ENCODE measurements around the gene SUSD6.
A peak's percentile ranks its signal among the peaks of the same experiment; 100 is the strongest.

Gene SUSD6

DNA sequence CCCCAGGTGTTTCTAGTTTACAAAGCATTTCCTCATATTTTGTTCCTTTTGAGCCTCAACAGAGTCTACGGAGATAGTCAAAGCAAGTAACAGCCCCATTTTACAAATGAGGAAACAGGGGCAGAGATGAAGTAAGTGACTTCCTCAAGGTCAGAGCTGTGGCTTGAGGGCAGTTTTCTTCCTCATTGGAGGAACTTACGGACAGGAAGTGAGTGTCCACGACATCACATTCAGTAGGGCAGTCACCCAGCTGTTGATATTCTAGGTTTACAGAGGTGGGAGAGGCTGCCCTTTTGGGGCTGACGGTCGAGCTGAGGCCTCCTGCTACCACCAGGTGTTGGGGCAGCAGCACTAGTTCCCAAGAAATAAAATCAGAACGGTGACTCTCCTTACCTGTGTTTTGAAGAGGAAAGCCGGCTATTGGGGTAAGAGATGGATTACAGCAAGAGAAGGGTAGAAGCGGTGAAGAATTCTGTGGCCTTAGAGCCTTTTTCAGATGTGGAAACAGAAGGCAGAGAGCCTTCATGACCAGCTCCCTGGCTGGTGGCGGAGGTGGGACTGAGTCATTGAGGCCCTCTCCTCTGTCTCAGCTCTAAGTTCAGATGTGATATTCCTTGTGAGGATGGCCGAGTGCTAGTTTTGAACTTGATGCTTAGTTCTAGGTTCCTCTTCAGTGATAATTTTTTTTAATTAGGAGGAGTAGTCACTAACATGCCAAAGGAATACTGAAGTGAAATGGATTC lies 41.7 kb downstream of the SUSD6 start:
- no peak for DNase-seq

DNA sequence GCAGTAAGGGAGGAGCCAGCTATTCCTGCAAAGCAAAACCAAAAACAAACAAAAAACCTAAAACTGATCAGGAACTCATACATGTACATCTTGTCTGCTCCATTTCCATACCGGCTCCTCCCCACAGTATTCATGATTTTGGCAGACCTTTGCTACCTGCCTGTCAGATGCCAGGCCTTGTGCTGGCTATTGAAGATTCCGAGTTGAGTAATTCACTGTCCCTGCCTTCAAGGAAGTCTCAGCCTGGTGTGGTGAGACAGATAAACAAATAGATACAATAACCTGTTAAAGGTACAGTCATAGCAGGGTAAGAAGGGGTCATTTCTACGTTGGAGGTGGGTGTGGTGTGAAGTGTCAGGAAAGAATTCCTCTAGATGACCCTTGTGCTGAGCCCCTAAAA lies 42.7 kb downstream of the SUSD6 start:
- no peak for DNase-seq

DNA sequence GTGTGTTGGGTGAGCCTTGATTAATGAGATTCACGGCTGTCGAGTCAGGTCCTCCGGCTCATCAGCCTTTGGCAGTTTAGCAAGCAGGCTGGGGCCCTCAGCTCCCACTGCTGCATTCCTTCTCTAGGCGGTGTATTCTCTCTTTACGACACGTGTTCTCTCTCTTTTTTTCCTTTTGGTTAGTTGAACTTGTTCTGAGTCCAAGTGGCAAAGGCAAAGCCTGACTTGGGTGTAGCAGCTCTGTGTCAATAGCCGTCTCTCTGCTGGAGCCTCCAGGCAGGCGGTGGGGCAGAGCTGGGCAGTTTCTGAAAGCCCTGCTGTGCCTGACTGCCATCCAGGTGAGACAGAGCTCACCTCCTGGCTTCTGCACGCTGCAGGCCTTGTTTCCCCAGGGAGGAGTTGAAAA lies 46.6 kb downstream of the SUSD6 start:
- DNase-seq = no peak

DNA sequence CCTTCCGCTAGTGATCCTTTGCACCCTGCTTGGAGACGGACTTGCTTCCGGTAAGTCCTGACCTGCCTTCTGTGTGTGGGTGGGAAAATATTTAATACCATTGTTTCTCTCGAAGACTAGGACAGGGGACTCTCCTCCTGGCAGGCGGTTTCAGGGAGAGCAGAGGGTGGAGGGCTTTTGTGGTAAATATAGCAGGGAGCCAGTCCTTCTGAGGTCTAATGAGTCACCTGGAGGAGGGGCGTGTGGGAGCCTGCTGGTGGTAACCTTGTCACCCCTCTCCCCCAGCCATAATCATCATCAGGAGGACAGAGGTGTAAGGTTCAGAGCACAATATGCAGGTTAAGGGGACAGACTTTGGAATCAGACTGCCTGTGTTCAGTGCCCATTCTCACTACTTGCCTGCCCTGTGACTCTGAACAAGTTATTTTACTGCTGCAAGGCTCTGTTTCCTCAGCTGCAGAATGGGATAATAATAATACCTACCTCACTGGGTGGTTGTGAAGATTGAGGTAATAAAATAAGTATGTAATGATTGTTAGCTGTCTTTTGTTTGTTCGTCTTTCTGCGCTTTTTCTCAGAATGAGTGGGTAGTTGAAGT lies 47.4 kb downstream of the SUSD6 start:
- peak in 1 of 2 experiments; percentile 61 for DNase-seq

DNA sequence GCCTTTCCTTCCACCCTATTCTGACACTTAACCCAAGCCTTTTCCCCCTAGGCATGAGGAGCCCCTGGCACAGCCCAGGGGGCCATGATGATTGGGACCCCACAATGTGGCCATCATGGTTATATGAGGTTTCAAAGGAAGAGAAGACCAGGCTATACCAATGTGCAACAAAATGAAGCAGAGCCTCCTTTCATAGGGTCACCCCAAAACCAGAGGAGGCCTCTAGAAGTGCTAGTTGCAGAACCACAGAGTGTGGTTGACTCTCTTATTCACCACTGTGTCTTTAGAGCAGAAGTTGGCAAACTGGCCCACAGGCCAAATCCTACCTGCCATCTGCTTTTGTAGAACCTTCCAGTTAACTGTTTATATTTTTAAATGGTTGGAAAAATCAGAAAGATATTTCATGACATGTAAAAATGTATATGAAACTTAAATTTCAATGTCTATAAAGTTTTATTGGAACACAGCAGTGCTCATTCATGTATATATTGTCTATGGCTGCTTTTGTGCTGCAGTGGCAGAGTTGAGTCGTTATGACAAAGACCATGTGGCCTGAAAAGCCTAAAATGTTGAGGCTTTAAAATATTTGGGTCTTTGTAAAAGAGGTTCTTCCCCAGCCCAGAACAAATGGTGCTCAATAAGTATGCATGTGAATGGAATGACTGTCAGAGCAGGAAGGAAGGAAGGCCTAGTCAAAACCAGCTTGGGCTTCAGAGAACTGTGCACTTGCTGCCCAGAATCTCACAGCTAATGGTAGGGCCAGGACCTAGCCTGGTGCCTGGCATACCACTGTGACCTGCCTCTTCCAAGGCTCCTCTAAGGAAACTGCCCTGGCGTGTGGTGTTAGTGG lies 49.2 kb downstream of the SUSD6 start:
- no peak for DNase-seq

DNA sequence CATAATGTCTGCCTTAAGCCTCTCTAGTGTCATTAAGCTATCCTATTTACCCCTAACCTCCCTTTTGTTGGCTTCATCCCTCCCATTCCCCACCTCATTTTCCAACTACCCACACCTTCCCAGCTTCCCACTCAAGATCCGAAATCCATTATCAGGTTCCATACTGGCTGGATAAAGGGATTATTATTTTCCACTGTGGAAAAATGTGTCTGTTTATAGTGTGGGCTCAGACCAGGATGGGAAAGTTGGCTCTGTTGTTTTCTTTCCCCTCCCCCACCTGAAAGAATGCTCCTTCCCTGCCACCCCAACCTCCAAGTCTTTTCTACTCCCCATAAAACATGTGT lies 49.8 kb downstream of the SUSD6 start:
- no peak for DNase-seq

DNA sequence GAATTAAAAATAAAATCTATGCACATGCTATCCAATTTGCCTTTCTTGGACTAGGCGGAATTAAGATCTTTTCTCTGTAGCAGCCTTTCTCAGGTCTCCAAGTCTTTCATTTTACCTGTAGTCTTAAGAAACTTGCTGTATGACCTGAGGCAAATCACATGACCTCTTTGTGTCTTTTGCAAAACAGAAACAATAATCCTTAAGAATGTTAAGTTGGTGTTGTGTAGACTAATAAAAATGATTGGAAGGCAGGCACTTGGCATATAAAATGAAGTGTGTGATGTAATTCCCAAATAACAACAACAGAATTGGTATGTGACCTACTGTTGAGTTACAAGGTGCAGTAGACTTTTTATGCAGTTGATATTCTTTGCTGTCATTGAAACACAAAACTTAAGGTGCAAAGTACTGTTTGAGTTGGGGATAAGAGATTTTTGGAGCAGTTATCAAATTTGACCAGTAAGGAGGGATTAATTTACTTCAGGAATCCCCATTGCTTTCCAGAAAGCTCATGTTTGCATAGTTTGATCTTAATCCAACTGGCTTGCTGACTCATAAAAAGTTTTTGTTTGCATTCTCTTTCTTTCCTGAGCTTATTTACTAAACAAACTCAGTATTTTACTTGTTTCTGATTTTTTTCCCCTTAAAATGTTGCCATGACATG lies 51.4 kb downstream of the SUSD6 start:
- DNase-seq = no peak

DNA sequence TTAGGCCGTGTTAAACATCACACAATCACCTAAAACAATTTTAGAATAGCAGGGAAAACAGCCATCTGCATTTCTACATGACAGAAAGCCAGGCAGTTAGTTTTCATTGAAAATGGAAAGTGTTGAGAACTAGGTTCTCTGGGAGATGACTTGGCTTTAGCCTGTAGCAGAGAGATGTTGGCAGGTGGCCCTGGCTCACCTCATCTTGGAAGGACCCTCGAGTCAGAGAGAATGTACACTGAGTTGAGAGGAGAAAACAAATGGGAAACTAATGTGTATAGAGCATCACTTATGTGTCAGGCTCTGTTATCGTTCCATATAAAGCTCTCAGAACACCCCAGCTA lies 51.9 kb downstream of the SUSD6 start:
- DNase-seq = no peak

DNA sequence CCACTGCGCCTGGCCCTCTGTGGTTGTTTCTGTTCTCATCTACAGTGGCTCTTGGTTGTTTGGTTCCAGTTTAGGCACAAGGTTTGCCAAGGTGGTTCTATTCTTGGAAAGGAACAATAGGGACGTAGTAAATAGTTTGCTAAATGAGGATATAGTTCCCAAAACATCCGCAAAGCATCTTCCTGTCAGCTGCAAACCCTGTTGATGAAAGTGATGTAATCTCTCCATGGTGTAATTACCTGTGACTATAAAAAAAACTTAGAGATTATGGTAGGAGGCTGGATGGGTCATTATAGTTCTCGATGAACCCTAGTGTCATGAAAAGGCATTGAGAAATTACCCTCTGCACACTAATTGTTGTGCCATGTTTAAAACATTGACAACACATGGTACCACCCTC lies 52.9 kb downstream of the SUSD6 start:
- DNase-seq = no peak

DNA sequence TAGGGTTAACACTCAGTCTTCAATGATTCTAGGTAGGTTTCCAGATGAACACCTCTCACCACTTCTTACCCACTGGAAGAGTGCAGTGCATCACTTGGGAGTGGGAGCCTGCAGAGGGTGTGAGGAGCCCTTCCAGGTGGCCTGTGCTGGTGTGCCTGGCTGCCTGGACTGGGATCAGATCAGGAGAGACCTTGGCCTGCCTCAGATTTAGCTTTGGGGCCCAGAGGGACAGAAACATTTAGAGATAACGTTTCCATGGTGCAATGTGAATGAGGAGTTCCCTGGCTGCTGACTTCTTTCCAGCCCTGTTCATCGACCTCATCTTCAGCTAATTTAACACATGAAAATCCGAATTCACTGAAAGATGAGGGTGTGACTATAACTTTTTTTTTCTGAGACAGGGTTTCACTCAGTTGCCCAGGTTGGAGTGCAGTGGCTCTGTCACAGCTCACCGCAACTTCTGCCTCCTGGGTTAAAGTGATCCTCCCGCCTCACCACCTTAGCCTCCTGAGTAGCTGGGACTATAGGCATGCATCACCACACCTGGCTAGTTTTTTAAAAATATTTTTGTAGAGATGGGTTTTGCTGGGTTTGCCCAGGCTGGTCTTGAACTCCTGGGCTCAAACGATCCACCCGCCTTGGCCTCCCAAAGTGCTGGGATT lies 53.6 kb downstream of the SUSD6 start:
- DNase-seq = no peak

DNA sequence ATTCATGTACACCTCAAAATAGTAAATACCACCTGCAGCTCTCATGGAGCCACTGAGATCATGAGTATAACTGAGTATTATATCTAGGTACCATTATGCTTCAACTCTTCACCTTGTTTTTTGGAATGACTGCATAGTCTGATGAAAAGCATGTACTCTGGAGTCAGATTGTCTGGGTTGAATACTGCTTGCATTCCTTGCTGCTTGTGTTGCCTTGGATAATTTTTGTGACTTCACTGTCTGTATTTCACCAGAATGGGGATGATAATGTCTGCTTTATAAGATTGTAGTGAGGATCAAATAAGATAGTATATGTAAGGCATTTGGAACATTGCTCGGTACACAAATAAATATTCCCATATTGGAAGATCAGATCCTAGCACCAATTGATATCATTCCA lies 54.2 kb downstream of the SUSD6 start:
- DNase-seq = no peak

DNA sequence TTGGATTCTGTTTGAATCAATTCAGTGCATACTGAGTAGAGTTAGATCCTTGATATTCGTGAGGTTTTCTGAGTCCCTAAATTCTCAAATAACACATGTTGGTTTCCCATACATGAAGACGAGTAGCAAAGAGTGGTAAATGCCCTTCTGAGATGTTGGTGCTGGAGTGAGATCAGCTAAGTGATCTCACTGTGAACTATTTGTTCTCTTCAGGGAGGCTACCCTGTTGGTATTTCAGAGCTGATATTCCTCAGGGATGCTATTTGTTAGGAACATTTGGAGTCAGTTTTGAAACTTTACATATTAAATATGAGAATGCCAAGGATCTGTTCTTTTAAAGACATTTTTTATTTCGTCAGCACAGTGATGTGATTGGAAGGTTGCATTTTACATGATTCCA lies 54.7 kb downstream of the SUSD6 start:
- DNase-seq = no peak

DNA sequence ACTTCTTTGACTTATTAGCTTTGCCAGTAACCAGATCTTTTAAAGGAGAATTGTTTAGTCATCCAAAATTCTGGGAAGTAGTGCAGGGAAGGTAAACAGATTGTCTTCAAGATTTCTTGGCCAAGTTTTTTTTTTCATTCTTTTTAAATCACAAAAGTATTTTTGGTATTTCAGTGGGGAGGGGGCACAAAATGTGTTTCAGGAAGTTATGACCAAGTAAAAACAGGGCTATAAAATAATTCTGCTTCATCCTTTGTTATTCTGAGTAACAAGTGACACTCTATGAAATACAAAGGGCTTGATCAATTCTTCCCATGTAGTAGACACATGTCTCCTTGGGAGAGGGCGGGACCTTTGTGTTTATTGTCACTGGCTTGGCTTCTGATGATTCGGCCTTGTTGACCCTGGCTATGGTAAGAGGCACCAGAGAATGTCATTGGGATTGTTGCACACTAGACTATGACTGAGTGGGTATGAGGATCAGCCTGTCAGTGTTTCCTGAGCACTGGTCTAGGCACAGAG lies 55.4 kb downstream of the SUSD6 start:
- no peak for DNase-seq

DNA sequence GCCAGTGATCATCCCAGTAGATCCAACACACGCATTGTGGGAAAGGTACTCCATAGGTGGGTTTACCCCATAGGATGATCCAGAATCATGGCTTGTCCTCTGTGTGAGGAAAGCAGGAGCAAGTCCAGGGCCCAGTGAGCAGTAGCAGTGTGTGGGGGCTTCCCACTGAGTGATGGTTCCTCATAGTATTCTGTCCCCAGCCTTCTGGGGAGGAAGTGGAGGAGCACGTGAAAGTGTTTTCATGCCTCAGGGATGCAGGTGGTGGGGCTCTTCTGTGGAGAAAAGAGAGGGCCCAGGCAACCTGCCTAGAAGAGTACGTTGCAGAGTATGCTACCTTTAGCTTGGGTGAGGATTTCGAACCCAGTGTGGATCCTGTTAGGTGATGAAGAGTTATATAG lies 56.5 kb downstream of the SUSD6 start:
- DNase-seq = no peak

DNA sequence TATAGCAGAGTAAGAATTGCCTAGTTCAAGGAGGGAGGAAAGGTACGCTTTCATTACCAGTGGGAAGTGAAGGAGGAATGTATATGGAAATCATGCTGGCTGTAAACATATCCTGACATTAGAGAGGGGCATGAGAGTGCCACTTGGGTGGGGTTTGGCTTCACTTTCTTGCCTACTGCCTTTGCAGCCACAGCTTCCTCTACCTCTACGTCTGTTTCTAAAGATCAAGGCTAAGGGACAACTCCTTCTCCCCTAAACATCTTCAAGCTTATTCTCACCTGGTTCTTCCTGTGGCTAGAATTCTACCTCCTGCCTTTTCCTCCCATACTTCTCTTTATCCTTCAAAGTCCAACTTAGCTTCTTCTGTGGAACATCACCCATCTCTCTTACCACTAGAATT lies 58.0 kb downstream of the SUSD6 start:
- no peak for DNase-seq

DNA sequence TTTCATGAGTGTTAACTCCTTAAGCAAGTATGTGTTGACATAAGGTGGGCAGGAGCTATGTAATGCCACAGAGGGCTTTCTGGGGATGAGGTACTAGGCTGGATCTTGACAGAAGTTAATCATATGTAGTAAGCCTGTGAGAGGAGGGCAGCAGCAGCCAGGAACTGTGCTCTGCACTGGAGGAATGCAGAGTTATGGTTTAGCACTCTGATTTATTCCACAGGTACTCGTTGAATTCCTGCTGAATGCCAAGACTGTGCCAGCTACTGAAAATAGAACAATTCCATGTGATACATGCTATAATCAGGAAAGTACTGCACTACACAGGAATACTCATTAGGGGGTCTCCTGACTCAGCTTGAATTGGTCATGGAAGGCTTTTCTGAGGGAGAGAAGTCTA lies 58.7 kb downstream of the SUSD6 start:
- DNase-seq = no peak

DNA sequence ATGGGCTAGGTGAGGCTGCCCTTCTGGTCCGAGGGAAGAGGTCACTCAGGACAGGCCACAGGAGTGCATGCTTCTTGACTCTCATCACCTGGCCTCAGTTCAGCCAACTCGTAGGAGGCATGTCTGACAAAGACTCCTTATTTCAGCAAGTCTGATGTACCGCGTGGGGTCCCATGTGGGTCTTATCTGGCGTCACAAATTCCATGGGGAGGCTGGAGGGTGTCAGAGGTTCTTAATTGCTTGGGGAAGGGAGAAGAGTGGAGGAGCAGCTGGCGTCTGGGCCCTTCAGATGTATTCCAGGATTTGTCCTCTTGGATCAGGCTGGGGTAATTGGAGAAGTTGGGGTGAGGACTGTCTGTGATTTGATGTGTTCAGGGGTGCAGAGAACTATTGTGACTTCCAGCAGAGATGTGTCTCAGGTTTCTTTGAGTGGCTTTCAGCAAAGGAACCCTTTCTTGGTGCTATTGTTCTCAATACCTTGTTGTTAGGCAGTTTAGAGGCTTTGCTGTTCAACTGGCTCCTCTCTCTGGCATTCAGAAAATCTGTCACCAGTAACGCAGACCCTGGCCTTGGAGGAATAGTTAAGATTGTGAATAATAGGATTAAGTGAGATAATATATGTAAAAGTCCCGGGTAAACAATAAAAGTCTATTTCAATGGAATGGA lies 60.1 kb downstream of the SUSD6 start:
- DNase-seq = no peak

DNA sequence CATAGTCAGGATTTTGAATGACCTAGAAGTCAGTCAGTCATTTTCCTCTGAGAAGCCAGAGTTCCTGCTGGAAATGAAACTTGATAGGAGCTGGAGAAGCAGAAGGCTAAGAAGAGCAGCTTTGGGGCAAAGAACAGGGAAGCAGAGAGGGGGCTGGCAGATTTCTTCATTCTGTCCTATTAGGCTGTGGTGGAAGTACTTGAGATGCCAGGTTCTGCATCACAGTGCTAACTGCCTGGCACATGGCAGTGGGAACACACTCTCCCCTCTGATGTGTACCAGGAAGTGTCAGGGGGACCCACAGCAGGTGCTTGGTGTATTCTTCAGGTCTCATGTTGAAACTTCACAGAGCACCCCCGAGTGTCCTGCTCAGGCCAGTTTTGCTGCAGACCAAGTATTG lies 61.0 kb downstream of the SUSD6 start:
- no peak for DNase-seq

DNA sequence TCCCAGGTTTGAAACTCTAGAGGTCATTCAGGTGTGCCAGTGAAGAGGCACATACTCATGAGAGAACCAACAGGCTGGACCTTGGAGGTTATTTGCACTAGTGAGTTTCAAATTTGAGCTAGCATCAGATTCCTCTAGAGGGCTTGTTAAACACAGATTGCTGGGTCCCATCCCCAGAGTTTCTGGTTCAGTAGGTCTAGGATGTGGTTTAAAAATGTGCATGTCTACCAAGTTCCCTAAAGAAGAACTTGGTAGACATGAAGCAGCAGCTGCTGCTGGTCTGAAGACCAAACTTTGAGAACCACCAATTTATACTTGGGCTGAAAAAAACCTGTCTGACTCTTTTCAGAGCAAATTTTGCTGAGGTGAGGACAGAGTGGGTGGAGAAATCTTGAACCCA lies 61.7 kb downstream of the SUSD6 start:
- no peak for DNase-seq

DNA sequence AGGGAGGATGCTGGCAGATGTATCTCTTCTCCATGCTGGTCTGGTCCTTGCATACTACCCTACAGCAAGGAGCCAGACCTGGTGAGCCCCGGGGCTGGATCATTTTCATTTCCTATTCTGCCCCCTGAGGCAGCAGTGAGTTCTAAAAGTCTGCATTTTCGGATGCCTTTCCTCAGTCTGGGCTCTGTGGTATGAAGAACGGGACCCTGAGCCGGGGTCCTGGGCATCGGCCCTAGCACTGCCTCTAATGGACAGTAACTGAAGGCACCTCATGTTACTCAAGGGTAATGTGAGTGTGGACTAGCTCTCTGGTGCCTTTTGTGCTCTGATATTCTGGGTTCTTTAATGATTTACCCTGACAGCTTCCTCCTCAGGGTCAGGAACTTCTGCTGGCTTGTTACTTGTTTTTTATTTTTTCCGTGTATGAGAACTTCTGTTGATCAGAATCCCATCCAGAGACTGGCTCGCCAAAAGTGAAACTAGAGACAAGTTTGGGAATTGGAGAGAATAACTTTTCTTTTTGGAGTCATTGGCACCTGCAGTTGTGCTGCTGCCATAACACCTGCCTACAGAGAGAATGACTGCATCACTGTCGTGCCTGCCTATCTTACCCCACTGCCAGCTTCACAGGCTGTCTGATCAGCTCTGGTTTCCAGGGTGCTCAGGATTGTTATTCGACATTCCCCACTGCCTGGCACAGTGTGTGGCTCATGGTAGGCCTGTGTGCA lies 62.3 kb downstream of the SUSD6 start:
- no peak for DNase-seq

DNA sequence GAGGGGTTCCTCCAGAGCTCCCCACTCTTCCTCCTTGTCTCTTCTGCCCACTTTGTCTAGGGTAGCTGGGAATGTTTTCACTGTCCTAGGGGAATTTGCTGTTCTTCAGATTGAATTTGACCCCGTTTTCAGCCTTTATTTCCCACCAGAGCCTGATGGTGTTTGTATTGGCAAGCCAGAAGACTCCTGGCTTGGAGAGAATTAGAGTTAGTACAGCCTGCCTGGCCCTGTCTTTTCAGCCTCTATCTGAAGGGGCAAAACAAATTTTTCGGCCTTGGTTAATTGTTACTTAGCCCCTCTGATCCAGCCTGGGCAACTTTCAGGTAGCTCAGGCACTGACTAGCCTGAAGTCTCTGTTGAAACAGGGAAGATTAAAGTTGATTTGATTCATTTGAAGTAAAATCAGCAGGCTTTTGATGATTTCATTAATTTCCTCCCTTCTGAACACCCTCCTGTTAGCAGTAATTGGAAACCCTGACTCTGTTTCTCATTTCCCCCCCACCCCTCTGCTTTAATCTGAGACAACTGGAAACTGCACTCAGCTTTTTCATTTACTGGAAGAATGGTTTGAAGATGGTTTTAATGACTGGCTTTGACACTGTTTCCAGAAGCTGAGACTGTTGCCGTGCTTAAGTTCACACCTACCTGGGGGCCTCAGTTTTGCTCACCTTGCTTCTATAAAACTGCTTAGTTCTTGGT lies 63.3 kb downstream of the SUSD6 start:
- no peak for DNase-seq
